Measurements from ENCODE around the gene SEMA4D.
A peak's percentile ranks its signal among the peaks of the same experiment; 100 is the strongest.

SEMA4D gene

DNA sequence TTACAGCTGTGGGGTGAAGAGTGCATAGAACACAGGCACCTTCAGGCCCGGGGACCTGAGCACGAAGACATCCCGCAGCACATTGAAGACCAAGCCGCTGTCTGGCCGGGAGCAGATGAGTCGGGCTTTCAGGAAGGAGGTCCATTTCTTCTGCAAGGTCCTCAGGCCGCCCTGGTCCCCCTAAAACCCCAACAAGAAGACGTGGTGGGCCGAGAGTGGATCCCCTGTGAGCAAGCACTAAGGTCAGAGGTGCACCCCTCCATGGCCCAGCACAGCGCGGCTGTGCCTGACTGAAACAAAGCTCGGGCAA, 109.1 kb downstream of the SEMA4D start:
- TF ChIP-seq CTCF (conservative IDR thresholded peaks at IDR 0.05; ENCODE audit: control insufficient read depth, insufficient read depth, low read depth, low read length): no peak
- H3K4me3 ChIP-seq (ENCODE audit: control insufficient read depth, low read depth, low read length): no peak overlapping the region
- DNase-seq (ENCODE audit: low read depth): no peak

GRCh38 chr9:89388084-89388867, 109.6 kb downstream of the SEMA4D start:
- H3K4me3 ChIP-seq (ENCODE audit: control insufficient read depth, low read depth, low read length): no peak overlapping the region
- peak; percentile 93 for DNase-seq (ENCODE audit: low read depth)
- no peak for TF ChIP-seq CTCF (conservative IDR thresholded peaks at IDR 0.05; ENCODE audit: control insufficient read depth, insufficient read depth, low read depth, low read length)

DNA sequence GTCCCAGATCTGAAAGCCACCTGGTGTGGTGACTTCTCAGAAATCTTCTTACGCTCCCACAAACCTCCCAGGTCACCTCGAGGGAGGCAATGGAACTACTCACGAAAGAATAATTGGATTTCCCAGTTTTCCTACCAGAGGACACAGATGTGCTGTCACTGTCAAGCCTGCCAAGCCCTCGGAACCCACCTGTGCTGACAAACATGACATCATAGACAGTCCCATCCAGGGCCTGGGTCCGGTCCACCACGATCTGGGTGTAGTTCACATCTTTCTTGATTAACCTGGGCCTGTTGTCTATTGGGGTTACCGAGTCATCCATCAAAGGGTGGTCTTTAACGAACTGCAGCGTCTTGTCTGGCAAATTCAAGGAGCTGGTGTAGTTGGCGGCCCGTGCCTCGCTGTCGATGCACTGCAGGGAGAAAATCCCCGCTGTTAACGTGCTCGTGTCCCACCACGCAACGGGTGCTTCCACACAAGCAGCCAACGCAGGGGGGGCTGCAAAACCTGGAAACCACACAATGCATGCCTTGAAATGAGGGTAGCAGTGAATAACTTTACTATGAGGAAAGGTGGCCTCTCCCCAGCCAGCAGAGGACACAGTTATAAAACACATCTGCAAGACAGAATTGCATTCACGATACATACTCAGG, 110.6 kb downstream of the SEMA4D start:
- no peak overlapping the region for H3K4me3 ChIP-seq (ENCODE audit: control insufficient read depth, low read depth, low read length)
- TF ChIP-seq CTCF (conservative IDR thresholded peaks at IDR 0.05; ENCODE audit: control insufficient read depth, insufficient read depth, low read depth, low read length): no peak

DNA sequence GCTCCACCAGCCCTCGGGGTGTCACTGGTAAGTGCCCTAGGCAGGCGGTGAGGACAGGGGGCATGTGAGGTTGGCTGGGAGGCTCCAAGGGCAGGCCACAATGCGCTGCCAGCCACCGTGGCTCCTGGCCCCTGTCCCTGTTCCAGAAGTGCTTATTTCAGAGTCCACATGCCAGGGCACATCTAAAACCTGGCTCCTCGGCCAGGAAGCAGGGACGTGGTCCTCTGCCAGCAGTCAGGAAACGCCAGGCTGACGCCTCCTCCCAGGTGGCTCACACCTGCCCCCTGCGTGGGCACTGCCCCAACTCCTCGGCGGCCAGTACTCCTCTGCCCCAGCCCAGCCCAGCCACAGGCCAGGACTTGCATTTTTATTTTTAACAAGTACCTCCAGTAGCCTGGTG, 111.1 kb downstream of the SEMA4D start:
- DNase-seq (ENCODE audit: low read depth): no peak
- no peak overlapping the region for H3K4me3 ChIP-seq (ENCODE audit: control insufficient read depth, low read depth, low read length)
- no peak for TF ChIP-seq CTCF (conservative IDR thresholded peaks at IDR 0.05; ENCODE audit: control insufficient read depth, insufficient read depth, low read depth, low read length)

More for the DNA sequence above, 110.6 kb downstream of the SEMA4D start:
- no peak for DNase-seq (ENCODE audit: low read depth)

DNA sequence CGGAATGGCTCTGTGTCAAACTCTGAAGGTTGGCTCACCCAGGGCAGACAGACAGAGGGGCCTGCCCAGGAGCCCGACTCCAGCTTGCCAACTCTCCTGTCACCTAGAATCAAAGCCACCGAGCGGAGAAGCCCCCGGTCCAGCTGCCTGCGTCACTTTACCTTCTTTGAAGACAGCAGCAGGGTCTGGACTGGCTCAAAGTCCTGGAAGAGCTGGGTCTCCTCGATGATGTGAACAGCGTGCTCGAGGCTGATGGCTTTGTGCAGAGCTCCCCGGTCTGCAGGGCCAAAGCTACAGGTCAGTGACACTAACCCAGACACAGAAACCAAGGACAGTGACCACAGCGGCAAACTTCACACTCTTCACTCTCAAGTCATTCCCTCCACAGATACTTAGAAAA, 111.7 kb downstream of the SEMA4D start:
- H3K4me3 ChIP-seq (ENCODE audit: control insufficient read depth, low read depth, low read length): no peak overlapping the region
- TF ChIP-seq CTCF (conservative IDR thresholded peaks at IDR 0.05; ENCODE audit: control insufficient read depth, insufficient read depth, low read depth, low read length): no peak
- DNase-seq (ENCODE audit: low read depth): no peak

GRCh38 chr9:89384783-89385182, 113.1 kb downstream of the SEMA4D start:
- DNase-seq (ENCODE audit: low read depth): no peak
- no peak for TF ChIP-seq CTCF (conservative IDR thresholded peaks at IDR 0.05; ENCODE audit: control insufficient read depth, insufficient read depth, low read depth, low read length)
- no peak overlapping the region for H3K4me3 ChIP-seq (ENCODE audit: control insufficient read depth, low read depth, low read length)

Data from fibroblast of mammary gland (primary cell).